Stimulated activated CD4-positive, alpha-beta T cell treated with anti-CD3 and anti-CD28 coated beads, Interleukin-12 subunit alpha, Interleukin-12 subunit beta, amount 100 ng/mL, for 24 hours (primary cell): Measurements from ENCODE around the gene PRKRIP1.
"Not testable (repeated sequence)": the region's sequence is repeated elsewhere in the genome, so short reads cannot be mapped to it uniquely, and the experiment has no call there.

ENCODE experiments used
- DNase-seq, 2 experiments: peaks; one replicate each; pipeline ENCODE4 v3.0.0-alpha.2; 2020; ENCODE audit warnings: low read depth in 2 of 2

The PRKRIP1 gene, protein sequence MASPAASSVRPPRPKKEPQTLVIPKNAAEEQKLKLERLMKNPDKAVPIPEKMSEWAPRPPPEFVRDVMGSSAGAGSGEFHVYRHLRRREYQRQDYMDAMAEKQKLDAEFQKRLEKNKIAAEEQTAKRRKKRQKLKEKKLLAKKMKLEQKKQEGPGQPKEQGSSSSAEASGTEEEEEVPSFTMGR

DNA sequence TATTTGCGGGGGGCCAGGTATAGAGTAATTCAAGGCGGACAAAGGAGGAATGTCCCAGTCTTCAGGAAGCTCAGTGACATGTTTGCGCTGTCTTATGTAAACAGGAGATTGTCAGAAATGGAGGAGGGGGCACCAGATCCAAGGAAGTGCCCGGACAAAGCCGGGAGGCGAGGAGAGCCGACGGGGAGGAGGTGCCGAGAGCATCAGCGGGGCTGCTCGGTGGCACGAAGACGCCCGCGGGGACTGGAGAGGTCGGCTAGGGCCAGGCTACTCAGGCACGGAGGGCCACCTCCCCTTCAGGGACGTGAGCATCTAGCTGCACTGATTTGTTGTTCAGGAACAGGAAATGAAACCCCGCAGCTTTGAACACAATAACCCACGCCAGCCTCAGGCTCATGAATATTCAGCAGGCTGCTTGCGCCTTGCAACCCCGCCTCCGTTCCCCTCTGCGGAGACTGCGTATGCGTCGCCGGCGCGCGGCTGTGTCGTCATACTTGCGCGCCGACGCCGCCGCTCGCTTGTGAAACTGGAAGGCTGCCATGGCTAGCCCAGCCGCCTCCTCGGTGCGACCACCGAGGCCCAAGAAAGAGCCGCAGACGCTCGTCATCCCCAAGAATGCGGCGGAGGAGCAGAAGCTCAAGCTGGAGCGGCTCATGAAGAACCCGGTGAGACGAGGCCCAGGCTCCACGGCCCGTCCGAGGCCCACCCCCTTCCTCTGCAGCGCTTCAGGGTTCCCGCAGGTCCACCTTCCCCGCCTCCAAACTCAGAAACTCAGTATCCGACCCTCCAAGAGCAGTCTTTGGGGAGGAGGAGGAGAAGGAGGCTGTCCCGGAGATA lies at the start of gene PRKRIP1:
TSS of gene PRKRIP1 (plus strand) at position 491 of the 837 bp plus-strand sequence. CDS start at position 540, 49 bp downstream.
- peak; percentile 60 to 70 for DNase-seq

DNA sequence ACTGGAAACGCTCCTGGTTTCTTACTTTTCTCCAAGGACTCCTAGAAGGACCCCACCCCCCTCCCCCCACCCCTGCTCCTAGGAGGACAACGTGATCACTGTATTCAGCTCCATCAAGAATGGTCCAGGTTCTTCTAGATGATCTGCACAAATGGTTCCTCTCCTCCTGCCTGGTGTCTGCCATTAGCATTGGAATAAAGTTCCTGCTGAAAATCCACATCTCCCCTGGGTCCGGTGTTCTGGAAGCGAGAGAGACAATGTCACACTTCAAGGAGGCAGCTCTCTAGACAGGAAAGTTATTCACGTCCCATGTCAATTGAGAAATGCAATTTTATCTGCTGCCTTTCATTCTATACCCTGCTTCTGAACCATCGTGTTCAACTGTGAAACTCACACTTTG lies 49.2 kb upstream of the PRKRIP1 start:
- not testable (repeated sequence) for DNase-seq

DNA sequence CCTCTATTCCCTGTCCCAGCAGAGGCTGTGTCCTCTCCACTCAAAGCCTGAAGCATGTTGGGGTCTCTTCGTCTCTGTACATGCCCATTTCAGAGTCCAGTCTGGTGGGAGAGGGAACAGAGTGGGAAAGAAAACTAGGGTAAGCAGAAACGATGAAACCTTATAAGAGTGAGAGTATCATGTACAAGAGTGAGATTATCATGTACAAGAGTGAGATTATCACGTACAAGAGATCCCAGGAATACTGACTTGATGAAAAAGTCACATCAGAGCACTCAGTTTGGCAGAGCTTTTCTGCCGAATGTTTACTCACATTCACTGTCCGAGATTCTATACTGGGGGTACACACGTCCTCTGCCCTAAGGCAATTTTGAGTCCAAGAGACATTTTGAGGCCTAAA lies 39.8 kb upstream of the PRKRIP1 start, which contains the start of gene SPDYE6:
TSS of gene SPDYE6 (minus strand) at position 101 of the 400 bp plus-strand sequence. CDS start 421 bp downstream, outside the sequence.
- DNase-seq = not testable (repeated sequence)

DNA sequence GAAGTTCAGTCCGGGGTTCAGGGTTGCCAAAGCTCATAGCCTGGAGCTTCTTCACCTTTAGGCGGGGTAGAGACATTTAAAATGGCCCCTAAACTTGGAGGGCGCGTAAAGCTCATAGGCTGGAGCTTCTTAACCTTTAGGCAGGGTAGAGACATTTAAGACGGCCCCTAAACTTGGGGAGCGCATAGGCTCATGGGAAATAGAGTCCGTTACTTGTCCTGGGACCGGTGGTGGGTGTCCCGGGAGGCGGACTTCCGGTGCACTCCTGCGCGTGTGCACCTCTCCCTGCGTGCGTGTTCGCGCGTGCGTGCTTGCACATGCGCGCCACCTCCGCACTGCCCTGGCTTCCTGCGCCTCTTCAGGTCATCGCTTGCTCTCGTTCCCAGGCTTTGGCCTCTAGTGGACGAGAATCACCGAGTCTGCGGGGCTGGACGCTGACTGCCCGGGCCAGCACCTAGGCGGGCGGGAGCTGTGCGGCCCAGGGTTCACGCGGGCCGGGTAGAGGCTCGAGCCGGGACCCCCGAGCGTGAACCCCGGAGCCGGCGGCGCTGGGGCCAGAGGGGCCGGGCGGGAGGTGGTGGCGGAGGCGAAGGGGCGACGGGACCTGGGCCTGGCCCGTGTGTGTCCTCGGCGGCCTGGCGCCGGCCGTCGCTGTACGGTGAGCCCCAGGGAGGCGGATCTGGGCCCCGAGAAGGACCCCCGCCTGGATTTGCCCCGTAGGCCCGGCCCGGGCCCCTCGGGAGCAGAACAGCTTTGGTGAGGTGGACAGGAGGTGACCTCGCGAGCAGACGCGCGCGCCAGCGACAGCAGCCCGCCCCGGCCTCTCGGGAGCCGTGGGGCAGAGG lies 32.4 kb upstream of the PRKRIP1 start:
- peak; percentile 84 to 86 for DNase-seq

DNA sequence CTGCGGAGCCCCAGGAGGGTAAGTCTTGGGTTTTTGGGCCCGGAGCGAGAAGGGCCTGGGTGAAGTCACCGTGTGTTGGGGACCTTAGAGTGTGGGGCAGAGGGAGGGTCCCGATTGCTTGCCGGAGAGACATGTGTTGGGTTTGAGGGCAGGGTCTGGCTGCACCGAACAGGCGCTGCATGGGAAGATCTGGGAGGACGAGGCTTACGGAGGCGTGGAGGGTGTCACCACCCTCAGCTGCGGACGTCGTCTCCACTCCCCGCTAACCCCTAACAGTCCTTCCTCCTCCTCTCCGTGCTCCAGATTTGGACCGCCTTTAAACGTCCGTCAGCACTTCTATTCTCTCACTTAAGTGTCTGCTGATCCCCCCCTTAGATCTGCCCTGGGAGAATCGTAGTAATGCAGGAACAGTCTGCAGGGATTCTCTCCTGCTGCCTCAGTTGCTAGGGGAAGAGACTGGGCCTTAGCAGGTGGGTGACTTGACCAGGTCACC lies 31.7 kb upstream of the PRKRIP1 start:
- DNase-seq = peak in 1 of 2 experiments; percentile 7

DNA sequence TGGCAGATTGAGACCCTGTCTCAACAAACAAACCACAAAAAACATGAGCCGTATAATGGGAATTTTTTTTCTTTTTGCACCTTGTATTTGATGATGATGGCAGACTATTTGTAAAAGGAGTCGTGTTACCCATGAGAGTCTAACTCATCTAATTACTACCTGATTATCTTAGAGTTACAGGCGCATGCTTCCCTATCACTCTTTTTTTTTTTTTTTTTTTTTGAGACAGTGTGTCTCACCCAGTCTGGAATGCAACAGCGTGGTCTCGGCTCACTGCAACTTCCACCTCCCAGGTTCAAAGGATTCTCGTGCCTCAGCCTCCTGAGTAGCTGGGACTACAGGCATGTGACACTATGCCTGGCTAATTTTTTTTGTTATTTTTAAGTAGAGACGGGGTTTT lies 30.8 kb upstream of the PRKRIP1 start:
- DNase-seq = not testable (repeated sequence)

DNA sequence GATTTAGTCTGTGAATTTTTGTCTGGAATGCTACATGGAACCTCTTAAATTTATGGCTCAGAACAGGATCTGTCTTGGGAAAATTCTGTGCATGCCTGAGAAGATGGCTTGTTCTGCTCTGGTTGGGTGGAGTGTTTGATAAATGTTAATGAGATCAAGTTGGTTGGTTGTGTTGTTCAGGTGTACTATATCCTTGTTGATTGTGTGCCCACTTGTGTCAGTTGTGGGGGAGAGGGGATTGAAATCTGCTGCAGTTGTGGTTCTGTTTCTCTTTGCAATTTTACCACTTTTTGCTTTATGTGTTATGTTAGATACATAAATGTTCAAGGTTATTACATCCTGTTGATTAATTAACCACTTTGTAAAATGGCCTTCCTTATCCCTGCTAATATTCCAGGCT lies 26.1 kb upstream of the PRKRIP1 start:
- not testable (repeated sequence) for DNase-seq

DNA sequence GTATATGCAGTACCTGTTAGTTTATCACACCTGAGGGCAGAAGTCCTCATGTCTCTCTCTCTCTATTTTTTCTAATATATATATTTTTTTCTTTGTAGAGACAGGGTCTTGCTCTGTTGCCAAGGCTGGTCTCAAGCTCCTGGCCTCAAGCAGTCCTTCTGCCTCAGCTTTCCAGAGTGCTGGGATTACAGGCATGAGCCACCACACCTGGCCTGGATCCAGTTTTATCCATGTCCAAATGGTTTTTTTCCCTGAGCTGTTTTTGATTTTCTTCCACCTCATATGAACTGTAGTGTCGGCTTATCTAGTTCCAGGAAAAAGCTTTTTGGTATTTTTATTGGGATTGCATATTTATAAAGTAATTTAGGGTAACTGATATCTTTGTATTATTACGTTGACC lies 23.4 kb upstream of the PRKRIP1 start:
- not testable (repeated sequence) for DNase-seq

DNA sequence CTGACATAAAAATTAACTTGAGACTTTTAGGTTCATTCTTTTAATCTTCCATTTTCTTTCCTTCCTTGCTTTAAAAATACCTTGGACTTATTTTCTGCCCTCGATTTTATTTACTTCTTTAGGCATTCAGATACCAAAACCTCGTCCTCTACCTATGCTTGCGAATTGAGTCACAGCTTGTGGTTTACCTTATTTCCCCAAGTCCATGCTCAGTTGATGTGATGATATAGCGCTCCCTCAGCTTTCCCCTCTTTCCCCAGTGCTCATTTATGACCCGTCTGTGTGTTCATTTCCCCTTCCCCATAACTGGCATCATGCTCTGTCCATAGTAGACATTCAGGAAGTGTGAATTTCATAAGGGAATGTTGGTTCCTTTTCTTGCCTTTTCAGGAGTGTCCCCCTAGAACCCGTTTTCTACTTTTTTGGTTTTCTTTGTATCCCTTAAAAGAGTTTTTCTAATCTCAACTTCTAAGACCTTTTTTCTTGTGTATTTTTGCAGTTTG lies 19.1 kb upstream of the PRKRIP1 start:
- no peak for DNase-seq

DNA sequence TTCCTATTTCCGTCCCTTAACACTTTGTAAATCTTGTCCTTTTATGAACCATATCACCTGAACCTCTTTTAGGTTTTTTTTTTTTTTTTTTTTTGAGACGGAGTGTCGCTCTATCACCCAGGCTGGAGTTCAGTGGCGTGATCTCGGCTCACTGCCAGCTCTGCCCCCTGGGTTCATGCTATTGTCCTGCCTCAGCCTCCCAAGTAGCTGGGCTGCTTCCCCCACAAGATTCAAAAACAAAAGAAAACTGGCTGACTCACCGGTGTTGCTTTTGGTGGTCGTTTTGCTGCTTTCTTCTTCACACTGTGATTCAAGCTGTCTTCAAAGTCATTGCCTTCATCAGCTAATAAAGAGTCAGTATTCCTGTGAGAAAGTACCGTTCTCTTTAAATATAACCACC lies 15.3 kb upstream of the PRKRIP1 start:
- DNase-seq = not testable (repeated sequence)

DNA sequence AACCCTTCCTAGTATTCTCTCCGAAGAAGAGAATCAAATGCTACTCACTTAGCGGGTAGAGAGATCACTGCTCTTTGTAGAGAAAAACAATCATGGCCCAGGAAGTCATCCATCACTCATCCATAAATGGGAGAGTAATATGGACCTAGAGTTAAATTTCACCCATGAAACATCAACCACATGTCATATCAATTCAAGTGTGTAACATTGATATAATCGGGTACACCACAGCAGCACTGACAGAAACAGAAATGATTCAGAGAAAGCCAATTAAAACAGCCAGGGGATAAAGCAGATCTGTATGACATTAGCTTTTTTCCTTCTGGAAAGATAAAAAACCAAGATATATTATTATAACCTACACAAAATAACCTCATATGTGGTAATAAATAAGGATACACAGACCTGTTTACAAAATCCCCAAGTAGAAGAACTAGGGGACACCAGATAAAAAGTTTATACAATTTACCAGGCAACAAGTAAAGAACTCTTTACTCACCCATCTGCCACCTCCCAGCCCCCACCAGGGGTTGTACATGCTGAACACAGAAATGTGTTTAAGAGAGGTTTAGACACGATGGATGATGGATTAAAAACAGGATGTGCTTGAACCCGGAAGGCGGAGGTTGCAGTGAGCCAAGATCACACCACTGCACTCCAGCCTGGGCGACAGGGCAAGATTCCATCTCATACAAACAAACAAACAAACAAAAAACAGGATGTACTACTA lies 14.3 kb upstream of the PRKRIP1 start:
- DNase-seq = not testable (repeated sequence)

DNA sequence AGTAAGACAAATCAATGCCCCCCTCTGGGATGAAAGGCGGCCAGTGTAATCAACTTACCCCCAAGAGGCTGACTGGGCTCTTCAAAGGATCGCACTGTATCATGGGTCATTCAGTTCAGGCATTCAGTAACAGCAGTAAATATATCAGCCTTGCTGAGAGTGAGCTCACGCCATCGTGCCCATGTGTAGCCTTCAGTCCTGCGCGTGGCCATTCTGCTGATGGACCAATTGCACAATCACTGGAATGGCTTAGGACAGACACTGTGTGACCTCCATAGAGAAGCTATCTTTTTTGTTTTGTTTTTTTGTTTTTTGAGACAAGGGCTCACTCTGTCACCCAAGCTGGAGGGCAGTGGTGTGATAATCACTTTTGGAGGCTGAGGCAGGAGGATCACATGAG lies 9.1 kb upstream of the PRKRIP1 start:
- no peak for DNase-seq

DNA sequence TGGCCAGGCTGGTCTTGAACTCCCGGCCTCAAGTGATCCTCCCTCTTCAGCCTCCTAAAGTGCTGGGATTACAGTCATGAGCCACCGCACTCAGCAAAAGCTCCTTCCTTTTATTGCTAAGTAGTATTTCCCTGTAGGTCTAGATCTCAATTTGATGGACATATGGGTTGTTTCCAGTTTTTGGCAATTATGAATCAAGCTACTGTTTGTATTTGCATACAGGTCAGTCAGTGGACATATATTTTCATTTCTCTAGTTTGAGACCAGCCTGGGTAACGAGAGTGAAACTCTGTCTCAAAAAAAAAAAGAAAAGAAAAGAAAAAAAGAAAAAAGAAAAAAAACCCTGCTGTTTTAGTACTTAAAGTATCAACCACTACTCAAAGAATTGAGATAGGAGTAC lies 6.4 kb upstream of the PRKRIP1 start:
- no peak for DNase-seq

DNA sequence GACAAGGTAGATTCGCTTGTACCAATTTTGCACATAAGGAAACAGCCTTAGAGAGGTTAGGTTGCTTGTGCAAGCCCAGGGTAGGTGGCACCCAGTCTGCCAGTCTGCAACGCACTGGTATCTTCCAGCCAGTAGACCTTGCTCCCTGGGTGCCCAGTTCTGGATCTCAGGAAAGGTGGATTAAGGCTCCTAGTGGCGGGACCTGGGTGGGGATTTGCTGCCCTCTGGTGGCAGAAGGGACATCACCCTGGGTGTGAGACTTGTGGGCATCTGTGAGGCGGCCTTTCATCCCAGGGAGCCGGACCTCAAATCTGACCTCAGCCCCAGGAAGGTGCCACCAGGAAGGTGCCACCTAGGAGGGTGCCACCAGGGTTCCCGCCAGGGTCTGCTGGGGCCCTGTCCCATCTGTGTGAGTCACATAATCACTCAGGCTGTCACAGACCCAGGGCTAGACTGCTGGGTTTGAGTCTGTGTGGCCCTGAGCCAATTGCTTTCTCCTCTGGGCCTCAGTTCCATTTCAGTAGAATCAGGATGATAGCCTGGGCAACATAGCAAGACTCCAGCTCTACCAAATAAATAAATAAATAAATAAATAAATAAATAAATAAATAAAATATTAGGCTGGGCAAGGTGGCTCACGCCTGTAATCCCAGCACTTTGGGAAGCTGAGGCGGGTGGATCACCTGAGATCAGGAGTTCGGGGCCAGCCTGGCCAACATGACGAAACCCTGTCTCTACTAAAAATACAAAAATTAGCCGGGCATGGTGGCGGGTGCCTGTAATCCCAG lies 5.3 kb upstream of the PRKRIP1 start:
- DNase-seq = peak in 1 of 2 experiments; percentile 70

DNA sequence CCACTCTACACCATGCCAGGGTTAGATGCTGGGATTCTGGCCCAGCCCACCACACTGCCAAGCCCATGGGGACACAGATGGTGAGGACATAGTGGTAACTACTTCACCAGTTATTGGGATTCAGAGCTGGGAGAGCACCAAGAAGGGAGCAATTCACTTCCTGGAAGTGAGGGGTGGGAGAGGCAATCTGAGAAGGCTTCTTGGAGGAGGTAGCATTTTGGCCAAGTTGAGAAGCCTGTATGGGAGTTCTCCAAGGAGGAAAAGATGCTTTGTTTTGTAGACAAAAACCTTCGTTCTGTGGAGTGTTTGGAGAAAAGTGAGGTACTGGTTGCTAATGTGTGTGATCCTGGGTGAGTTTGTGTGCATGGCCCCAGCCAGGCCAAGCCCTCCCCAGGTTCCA lies 3.8 kb upstream of the PRKRIP1 start:
- no peak for DNase-seq

DNA sequence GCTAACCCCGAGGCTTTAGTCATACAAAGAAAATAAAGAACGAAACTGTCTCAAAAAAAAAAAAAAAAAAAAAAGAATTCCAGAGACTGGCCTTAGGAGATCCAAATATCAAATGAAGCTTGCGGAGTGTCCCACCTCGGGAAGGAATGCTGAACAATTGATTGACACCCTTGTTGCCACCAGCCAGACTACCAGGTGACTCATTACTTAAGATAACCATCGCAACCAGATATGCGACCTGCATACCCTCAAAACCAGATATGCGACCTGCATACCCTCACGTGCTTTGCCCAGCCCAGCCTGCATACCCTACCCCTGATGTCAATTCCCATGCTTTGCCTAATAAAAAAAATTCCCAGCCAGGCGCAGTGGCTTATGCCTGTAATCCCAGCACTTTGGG lies 2.7 kb upstream of the PRKRIP1 start:
- DNase-seq = no peak

DNA sequence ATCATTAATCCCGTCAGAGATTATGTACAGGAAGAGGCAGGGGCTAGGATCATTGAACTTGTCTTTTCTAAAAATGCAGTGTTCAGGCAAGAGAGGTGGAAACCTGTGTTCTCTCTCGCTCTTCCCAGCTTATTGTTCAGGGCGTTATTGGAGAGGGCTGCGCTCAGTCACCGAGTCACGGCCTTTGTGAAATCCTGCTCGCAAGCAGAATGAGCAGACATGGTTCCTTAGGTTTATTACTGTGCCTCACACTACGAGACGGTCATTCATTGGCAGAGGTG lies 631 bp upstream of the PRKRIP1 start:
- DNase-seq = no peak

DNA sequence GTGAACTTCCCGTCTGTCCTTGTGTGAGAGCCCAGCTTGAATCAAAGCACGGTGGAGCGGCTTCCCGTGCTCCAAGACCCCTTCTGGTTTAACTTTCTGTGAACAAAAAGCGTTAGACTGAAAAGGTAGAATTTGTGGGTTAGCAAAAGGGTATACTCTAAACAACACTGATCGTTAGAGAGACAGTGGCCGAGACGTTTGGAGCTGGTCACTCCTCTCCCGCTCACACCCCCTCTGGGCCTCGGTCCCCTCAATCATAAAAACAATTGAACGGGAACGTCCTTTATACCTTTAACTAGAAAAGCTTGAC lies 502 bp downstream of the PRKRIP1 start:
- no peak for DNase-seq

DNA sequence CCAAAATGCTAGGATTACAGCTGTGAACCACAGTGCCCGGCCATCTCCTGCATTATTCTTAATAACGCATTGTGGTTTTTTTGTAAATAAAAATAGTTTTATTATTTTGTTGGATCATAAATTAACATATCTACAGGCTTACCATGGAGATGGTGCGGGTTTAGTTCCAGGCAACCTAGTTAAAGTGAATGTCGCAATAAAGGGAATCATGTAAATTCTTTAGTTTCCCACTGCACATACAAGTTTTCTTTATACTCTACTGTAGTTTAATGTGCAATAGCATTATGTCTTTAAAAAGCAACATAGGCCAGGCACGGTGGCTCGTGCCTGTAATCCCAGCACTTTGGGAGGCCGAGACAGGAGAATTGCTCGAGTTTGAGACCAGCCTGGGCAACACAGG lies 2.4 kb downstream of the PRKRIP1 start:
- no peak for DNase-seq

DNA sequence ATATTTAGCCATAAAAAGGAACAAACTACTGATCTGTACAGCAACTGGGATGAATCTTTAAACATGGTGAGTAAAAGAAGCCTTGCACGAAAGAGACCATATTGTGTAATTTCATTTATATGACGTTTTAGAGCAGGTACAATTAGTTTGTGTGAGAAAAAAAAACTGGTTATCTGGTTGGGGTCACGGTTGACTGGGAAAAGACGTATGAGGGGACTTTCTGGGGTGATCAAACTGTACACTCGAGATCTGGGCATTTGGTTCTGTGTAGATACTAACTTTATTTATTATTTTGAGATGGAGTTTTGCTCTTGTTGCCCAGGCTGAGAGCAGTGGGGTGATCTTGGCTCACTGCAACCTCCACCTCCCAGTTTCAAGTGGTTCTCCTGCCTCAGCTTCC lies 4.2 kb downstream of the PRKRIP1 start:
- no peak for DNase-seq

DNA sequence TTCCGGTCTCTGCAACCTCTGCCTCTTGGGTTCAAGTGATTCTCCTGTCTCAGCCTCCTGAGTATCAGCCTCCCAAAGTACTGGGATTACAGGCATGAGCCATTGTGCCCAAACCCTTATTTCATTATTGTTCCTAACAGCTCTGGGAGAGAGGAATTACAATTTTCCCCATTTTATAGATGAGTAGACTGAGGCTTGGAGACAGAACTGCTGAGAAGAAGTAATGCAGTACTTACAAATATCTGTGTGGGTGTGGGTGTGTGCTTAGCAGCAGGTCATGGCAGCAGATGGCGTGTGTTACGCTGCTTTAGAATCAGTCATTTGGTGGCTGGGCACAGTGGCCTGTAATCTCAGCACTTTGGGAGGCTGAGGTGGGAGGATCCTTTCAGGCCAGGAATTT lies 7.4 kb downstream of the PRKRIP1 start:
- DNase-seq = no peak
